ENCODE measurements around the gene CSPG4.
"Not testable (repeated sequence)": the region's sequence is repeated elsewhere in the genome, so short reads cannot be mapped to it uniquely, and the experiment has no call there.

CSPG4 gene

GRCh38 chr15:75712668-75713337 is at the start of gene CSPG4:
TSS of gene CSPG4 (minus strand) at chr15:75712848. CDS start at chr15:75712755, 93 bp downstream.
- no peak for DNase-seq (ENCODE audit: low spot score)

GRCh38 chr15:75762357-75762718 is 49.7 kb upstream of the CSPG4 start:
- DNase-seq (ENCODE audit: low spot score) = not testable (repeated sequence)

- no peak for DNase-seq (ENCODE audit: low spot score)
Measured at GRCh38 chr15:75761446-75762356, 49.1 kb upstream of the CSPG4 start.

GRCh38 chr15:75760704-75761435 is 48.2 kb upstream of the CSPG4 start:
- DNase-seq (ENCODE audit: low spot score) = no peak

GRCh38 chr15:75760131-75760520 is 47.5 kb upstream of the CSPG4 start:
- DNase-seq (ENCODE audit: low spot score) = not testable (repeated sequence)

GRCh38 chr15:75759416-75760130 is 46.9 kb upstream of the CSPG4 start:
- no peak for DNase-seq (ENCODE audit: low spot score)

- DNase-seq (ENCODE audit: low spot score) = peak; percentile 96
Measured at GRCh38 chr15:75758071-75758872, 45.6 kb upstream of the CSPG4 start.

- not testable (repeated sequence) for DNase-seq (ENCODE audit: low spot score)
Measured at GRCh38 chr15:75754871-75755270, 42.2 kb upstream of the CSPG4 start.

GRCh38 chr15:75753145-75753544 is 40.5 kb upstream of the CSPG4 start:
- DNase-seq (ENCODE audit: low spot score) = no peak

- DNase-seq (ENCODE audit: low spot score) = no peak
Measured at GRCh38 chr15:75751891-75752290, 39.2 kb upstream of the CSPG4 start.

GRCh38 chr15:75751116-75751875 is 38.6 kb upstream of the CSPG4 start:
- DNase-seq (ENCODE audit: low spot score) = no peak

- DNase-seq (ENCODE audit: low spot score) = no peak
Measured at GRCh38 chr15:75750261-75751050, 37.8 kb upstream of the CSPG4 start.

GRCh38 chr15:75749820-75750219 is 37.2 kb upstream of the CSPG4 start:
- no peak for DNase-seq (ENCODE audit: low spot score)

- not testable (repeated sequence) for DNase-seq (ENCODE audit: low spot score)
Measured at GRCh38 chr15:75748882-75749281, 36.2 kb upstream of the CSPG4 start.

GRCh38 chr15:75747121-75747520 is 34.5 kb upstream of the CSPG4 start:
- DNase-seq (ENCODE audit: low spot score) = not testable (repeated sequence)

GRCh38 chr15:75745305-75745704 is 32.7 kb upstream of the CSPG4 start:
- DNase-seq (ENCODE audit: low spot score) = no peak

- not testable (repeated sequence) for DNase-seq (ENCODE audit: low spot score)
Measured at GRCh38 chr15:75742346-75742745, 29.7 kb upstream of the CSPG4 start.

- no peak for DNase-seq (ENCODE audit: low spot score)
Measured at GRCh38 chr15:75739791-75740190, 27.1 kb upstream of the CSPG4 start.

- DNase-seq (ENCODE audit: low spot score) = peak; percentile 91
Measured at GRCh38 chr15:75738647-75739325, 26.1 kb upstream of the CSPG4 start.
